Jurkat, Clone E6-1 (cell line): ENCODE measurements around the gene TAX1BP1.
"Not testable (repeated sequence)": the region's sequence is repeated elsewhere in the genome, so short reads cannot be mapped to it uniquely, and the experiment has no call there.

Experiments used
- DNase-seq: peaks from one replicate; pipeline ENCODE4 v3.0.0-alpha.2; 2011; ENCODE audit warnings: low read depth, low spot score
- H3K4me3 ChIP-seq: 2 replicates; pipeline ENCODE4 v1.5.1; 2011; ENCODE audit warnings: mild to moderate bottlenecking, low read length, control low read depth, moderate library complexity

The TAX1BP1 gene

DNA sequence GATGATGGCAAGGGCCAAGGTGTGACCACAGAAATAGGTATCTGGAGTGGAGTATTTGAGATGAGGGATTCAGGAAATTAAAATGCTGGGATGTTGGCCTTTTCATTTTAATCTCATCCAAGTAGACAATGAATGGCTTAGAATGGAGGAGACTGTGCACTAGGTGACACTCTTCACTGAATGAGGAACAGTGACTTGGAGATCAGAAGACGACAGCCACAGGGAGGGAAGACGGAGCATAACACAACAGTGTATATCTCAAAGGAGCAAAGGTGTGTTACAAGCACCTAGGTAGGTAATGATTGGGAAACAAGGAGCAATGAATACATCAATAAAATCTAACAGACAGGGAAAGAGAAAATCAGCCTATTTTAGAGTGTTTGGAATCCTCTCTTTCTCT lies 4.1 kb upstream of the TAX1BP1 start:
- no peak for DNase-seq
- no peak overlapping the region for H3K4me3 ChIP-seq

DNA sequence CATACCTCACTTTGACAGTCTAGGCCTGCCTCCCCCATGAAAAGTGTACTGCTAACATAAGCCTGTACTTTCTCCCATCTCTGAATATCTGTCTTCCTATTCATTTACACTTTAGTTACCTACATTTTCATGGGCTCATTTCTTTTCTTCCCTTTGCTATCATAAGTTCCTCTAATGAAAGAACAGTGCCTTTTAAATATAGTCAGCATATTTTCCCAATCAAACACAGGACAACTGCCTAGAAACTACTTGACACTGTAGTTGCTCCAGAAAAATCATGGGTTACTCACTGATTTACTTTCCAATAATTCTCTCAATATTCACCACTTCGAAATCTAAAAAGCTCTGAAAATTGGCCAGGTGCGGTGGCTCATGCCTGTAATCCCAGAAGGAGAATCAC lies 2.8 kb upstream of the TAX1BP1 start:
- no peak overlapping the region for H3K4me3 ChIP-seq
- no peak for DNase-seq

DNA sequence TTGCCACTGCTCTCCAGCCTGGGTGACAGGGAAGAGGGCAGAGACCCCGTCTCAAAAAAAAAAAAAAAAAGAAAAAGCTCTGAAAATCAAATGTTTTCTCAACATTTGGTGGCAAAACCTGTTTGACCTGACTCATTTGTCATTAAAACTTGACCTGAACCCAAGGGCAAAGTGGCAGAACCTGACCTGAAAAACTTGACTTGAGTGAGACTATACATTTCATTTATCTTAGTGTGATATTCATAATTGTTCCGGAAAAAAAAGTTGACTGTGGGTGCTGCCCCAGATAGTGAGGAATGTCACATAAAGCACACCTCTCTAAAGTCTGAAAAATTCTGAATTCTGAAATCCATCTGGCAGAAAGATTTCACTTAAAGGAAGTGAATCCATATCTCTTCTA lies 2.3 kb upstream of the TAX1BP1 start:
- H3K4me3 ChIP-seq: no peak overlapping the region
- no peak for DNase-seq

- H3K4me3 ChIP-seq: peak overlapping the region; percentile 97
- no peak for DNase-seq
These were observed 557 bp upstream of the TAX1BP1 start for GRCh38 chr7:27739301-27739908.

DNA sequence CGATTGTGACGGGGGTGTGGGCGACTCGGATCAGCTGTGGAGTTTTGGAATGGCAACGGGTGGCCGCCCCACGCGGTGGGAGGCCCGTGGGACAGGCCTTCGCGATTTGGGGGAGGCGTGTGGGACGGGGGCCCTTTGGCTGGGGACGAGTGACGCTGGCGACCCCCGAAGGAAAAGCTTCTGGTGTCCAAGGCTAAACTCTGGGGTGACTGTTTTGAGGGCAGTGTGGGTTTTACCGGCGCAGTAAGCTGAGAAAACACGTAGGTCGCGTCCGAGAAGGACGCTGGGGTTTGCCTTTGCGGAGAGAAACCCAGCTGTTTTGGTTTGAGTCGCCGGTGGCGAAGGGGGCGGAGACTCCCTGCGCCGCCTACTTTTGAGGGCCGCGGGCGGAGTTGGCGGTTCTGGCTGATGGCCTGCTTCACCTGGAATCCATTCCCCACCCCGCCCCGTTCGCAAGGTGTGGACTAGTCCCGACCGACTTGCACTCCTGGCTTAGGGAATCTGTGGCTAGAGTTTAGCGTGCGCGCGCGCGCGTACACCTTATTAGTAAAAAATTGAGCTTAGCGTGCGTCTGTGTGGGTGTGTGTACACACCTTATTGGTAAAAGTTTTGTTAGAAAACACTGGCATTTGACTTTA lies 606 bp downstream of the TAX1BP1 start:
- H3K4me3 ChIP-seq: peak overlapping the region; percentile 97
- peak; percentile 47 for DNase-seq

DNA sequence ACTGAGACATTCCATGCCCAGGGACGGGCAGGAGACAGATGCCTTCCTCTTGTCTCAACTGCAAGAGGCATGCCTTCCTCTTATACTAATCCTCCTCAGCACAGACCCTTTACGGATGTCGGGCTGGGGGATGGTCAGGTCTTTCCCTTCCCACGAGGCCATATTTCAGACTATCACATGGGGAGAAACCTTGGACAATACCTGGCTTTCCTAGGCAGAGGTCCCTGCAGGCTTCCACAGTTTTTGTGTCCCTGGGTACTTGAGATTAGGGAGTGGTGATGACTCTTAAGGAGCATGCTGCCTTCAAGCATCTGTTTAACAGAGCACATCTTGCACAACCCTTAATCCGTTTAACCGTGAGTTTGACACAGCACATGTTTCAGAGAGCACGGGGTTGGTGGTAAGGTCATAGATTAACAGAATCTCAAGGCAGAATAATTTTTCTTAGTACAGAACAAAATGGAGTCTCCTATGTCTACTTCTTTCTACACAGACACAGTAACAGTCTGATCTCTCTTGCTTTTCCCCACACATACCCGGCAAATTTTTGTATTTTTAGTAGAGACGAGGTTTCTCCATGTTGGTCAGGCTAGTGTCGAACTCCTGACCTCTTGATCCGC lies 2.2 kb downstream of the TAX1BP1 start:
- not testable (repeated sequence) for DNase-seq, H3K4me3 ChIP-seq

DNA sequence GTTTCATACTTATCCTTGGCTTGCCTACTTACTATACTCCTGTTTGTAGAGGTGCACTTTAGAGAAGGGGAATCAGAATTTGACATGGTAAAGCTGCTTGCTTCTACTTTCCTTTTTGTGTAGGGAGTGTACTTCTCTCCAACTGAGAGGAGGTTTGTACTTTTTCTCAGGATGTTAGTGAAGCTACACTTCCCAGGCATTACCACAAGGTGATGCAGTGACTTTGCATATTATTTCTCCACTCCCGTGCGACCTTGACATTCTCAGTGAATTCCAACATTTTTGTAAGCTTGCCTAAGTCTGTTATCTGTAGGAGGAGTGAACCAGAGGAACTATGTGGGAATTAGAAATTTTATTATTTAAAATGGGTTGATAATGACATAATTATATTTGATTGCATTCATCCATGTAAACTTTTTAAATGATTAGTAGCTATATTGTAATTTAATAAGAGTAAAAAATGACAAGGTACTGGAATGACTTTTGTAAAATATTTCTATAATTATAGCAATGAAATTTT lies 5.2 kb downstream of the TAX1BP1 start:
- DNase-seq: peak; percentile 44
- no peak overlapping the region for H3K4me3 ChIP-seq

GRCh38 chr7:27746486-27746885 lies 6.5 kb downstream of the TAX1BP1 start:
- no peak for DNase-seq
- H3K4me3 ChIP-seq: no peak overlapping the region

DNA sequence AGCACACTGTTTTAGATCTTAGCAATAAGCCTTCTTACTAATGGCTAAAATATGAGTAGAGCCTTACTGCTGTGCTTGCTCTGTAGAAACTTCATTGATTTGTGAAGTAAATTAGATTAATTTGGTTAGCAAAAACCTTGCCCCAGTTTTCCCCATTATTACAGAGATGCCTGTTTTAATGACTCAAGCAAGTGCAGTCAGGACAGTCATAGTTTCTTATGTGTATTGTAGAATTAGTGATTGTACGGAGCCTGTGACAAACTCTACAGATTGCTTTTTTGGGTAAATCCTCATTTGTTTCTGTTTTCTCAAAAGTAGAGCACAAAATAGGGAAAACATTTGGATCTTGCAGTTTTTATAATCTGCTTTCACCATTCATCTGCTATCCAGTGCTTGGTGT lies 7.0 kb downstream of the TAX1BP1 start:
- H3K4me3 ChIP-seq: no peak overlapping the region
- no peak for DNase-seq

DNA sequence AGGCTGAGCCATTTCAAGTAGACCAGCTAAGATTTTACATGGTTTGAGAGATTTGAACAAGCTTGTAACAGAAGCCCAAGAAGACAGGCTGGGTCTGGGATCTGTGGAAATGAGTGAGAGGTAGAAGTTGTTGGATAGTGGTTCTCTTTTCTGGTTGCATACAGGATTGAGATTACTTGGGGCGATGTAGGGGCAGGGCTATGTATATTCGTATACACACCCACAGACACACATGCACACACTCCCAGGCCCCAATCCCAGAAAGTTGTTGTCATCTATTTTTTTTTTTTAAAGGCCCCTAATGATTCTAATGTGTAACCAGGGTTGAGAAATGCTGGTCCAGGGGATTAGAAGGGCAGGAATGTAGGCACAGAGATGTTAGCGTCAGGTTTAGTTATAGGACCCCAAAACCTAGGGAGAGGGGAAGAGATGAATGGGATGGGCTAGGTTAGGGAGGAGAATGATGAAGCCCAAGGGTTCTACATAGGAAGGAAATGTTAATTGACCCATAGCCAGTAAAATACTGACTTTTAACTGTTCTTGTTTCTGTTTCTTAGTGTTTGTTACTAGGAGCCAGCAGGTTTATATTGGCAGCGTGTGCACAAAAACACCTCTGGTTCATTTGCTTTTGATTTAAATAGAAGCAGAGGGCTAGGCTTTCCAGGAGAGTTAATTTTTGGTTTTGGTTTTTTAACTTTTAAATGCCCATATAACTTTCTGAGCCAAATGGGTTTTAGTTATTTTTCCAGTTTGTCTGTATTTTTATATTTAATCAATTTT lies 7.8 kb downstream of the TAX1BP1 start:
- DNase-seq: no peak

DNA sequence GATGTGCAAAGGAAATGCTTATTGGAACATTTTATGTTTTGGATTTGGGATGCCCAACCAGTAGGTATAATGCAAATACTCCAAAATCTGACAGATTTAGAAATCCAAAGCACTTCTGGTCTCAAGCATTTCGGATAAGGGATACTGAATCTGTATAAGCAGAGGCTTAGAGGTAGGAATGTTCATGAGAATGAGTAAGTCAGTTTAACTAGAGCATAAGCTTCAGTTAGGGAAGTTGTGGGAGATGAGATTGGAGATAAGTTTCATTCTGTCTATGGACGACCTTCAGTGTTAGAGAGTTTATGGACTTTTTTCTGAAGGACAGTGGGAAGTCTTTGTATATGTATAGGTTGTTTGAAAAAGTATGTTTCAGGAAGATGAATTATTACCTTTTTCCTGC lies 10.4 kb downstream of the TAX1BP1 start:
- DNase-seq: no peak
- no peak overlapping the region for H3K4me3 ChIP-seq

More for the DNA sequence above, 7.8 kb downstream of the TAX1BP1 start:
- H3K4me3 ChIP-seq: no peak overlapping the region

GRCh38 chr7:27751888-27752660 lies 12.1 kb downstream of the TAX1BP1 start:
- H3K4me3 ChIP-seq: no peak overlapping the region
- DNase-seq: no peak

- no peak overlapping the region for H3K4me3 ChIP-seq
- no peak for DNase-seq
These were observed 13.9 kb downstream of the TAX1BP1 start for GRCh38 chr7:27753863-27754262.

GRCh38 chr7:27756298-27756697 lies 16.3 kb downstream of the TAX1BP1 start:
- DNase-seq: no peak

GRCh38 chr7:27759491-27759890 lies 19.5 kb downstream of the TAX1BP1 start:
- DNase-seq: no peak
- H3K4me3 ChIP-seq: no peak overlapping the region

More at GRCh38 chr7:27756298-27756697, 16.3 kb downstream of the TAX1BP1 start:
- no peak overlapping the region for H3K4me3 ChIP-seq

DNA sequence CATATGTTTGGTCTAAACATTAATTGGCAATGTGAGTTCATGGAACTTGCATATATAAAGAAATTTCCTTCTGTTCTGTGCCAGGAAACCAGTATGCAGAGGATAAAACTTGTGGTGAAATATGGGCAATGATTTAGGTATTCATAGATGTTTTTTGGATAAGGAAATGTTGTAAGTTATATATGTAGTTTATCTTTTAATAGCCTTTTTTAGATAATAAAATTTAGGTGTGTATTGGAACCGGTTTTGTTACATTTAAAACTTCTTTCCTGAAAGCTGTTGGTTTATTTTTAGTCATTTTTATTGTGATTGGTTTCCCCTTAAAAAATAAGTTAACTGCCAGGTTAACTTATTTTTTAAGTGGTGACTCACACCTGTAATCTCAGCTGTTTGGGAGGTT lies 22.1 kb downstream of the TAX1BP1 start:
- no peak overlapping the region for H3K4me3 ChIP-seq
- no peak for DNase-seq

DNA sequence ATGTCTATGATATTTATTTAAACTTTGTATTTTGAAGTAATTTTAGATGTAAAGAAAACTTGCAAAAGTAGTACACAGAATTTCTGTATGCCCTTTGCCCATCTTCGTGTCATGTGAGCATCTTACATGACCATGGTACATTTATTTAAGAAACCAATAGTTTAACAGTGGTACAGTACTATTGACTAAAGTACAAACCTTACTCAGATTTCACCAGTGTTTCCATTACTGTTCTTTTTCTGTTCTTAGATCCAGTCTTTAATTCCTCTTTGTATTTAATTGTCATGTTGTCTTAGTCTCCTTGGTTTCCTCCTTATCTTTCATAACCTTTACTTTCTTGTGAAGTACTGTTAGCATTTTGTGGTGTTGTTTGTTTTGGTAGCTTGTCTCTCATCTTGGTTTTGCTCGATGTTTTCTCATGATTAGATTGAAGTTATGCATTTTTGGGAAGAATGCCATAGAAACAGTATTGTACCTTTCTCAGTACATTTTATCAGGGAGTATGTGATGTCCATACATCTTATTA lies 24.1 kb downstream of the TAX1BP1 start:
- H3K4me3 ChIP-seq: no peak overlapping the region

GRCh38 chr7:27765841-27766240 lies 25.9 kb downstream of the TAX1BP1 start:
- no peak overlapping the region for H3K4me3 ChIP-seq
- DNase-seq: no peak

More for the DNA sequence above, 24.1 kb downstream of the TAX1BP1 start:
- DNase-seq: no peak

GRCh38 chr7:27767374-27767773 lies 27.4 kb downstream of the TAX1BP1 start:
- no peak overlapping the region for H3K4me3 ChIP-seq
- no peak for DNase-seq
